A673 (cell line): ENCODE data around the gene MYRFL. TPM values are rescaled to one million over a fixed set of nuclear protein-coding genes. Genes with fewer than 3 reads are reported as not detected.

ENCODE experiments used
- BruUV-seq: library from RNA; stranded (reverse); fragments of 400-500 nt; replicated peaks from 2 replicates; lab custom pipeline; 2021; lab: Mats Ljungman, UMichigan
- CTCF ChIA-PET: fragments of 300-600 bp; sonication (Branson Sonifier 250); formaldehyde crosslinking; loops from one replicate; lab custom pipeline; 2022; ENCODE audit warnings: antibody characterized with exemption; lab: Charles Lee
- POLR2A ChIA-PET: fragments of 300-600 bp; sonication (Branson Sonifier 250); formaldehyde crosslinking; loops from one replicate; lab custom pipeline; 2022; ENCODE audit warnings: antibody characterized with exemption; ENCODE audit not compliant: low non-redundant PET; lab: Charles Lee
- DNase-seq: peaks from one replicate; pipeline ENCODE4 v3.0.0-alpha.2; 2015; ENCODE audit warnings: low spot score
- H3K27ac ChIP-seq: fragments of 200-600 bp; sonication (generic); 2 replicates; pipeline ENCODE4 v1.5.1; 2016; ENCODE audit warnings: mixed run types, low read depth, mild to moderate bottlenecking, mixed read lengths, antibody characterized with exemption, low read length; ENCODE audit not compliant: poor library complexity, severe bottlenecking
- H3K27me3 ChIP-seq: fragments of 200-600 bp; sonication (generic); replicated peaks from 2 replicates; pipeline ENCODE4 v1.6.1; 2017; ENCODE audit warnings: mixed run types, low read depth, mild to moderate bottlenecking, mixed read lengths, antibody characterized with exemption, low read length; ENCODE audit not compliant: insufficient read depth, poor library complexity
- H3K36me3 ChIP-seq: fragments of 200-600 bp; sonication (generic); 2 replicates; pipeline ENCODE4 v1.6.1; 2016; ENCODE audit warnings: mixed run types, mild to moderate bottlenecking, mixed read lengths, antibody characterized with exemption, low read length; ENCODE audit not compliant: insufficient read depth, poor library complexity, severe bottlenecking
- H3K4me1 ChIP-seq: fragments of 200-600 bp; sonication (generic); 2 replicates; pipeline ENCODE4 v1.6.1; 2017; ENCODE audit warnings: mixed run types, mild to moderate bottlenecking, mixed read lengths, antibody characterized with exemption, low read length; ENCODE audit not compliant: insufficient read depth, poor library complexity, severe bottlenecking
- H3K4me3 ChIP-seq: fragments of 200-600 bp; sonication (generic); 2 replicates; pipeline ENCODE4 v1.5.1; 2016; ENCODE audit warnings: low read depth, mixed run types, mild to moderate bottlenecking, mixed read lengths, low read length; ENCODE audit not compliant: poor library complexity, severe bottlenecking
- H3K9me3 ChIP-seq: fragments of 200-600 bp; sonication (generic); 2 replicates; pipeline ENCODE4 v1.6.1; 2016; ENCODE audit warnings: mixed run types, low read depth, mild to moderate bottlenecking, mixed read lengths, antibody characterized with exemption, low read length; ENCODE audit not compliant: poor library complexity, severe bottlenecking
- CTCF ChIP-seq: fragments of 300-800, 200-600 bp; sonication (generic); conservative IDR thresholded peaks from 2 replicates; pipeline ENCODE4 v1.5.1; 2017; ENCODE audit warnings: low read depth, mild to moderate bottlenecking, antibody characterized with exemption, low read length, moderate library complexity, mixed read lengths
- EZH2 ChIP-seq: fragments of 200-600 bp; sonication (generic); IDR thresholded peaks from 2 replicates; pipeline ENCODE4 v1.6.1; 2017; ENCODE audit warnings: borderline replicate concordance, low read depth, mild to moderate bottlenecking, mixed read lengths, antibody characterized with exemption, low read length; ENCODE audit not compliant: poor library complexity, severe bottlenecking
- intact Hi-C: fragments of 100-400 bp; cut with micrococcal nuclease; formaldehyde crosslinking; loops from one replicate; pipeline ENCODE4 v1.10.0; 2022; ENCODE audit not compliant: unreplicated experiment
- total RNA-seq: library from RNA; stranded (reverse); gene quantifications from 2 replicates; pipeline ENCODE4 v1.2.3, GENCODE V29; 2021

Gene MYRFL
- total RNA-seq, 1 experiment from 2014 or later = not detected

DNA sequence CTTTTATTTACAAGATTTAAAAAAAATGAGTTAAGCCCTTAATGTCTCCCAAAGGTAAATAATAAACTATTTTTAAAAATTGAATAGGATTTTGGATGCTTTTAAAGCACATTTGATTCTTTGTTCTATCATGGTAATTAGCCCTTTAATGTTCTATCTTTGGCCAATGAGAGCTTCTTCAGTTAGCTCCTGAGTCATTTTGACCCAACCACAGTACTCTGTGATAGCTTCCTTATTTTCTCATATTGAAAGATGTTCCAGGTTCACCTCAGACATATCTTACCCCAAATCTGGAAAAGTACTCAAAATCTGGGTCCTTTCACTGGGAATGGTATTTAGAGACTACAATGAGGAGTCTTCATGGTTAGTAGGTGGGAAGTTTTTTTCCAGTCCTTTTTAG is 98.0 kb downstream of the MYRFL start:
- CTCF ChIA-PET = no interaction called here
- Histone ChIP-seq H3K9me3 (no peaks in the 10 kb centered on the region), H3K4me3 (no peak overlapping the region), H3K27ac (no peak overlapping the region), H3K36me3 (no peaks in the 10 kb centered on the region), H3K27me3 (peaks cover 4% of the 10 kb centered on the region), H3K4me1 (no peaks in the 10 kb centered on the region)
- BruUV-seq = no TSS peak
- intact Hi-C loops = no loop called here
- POLR2A ChIA-PET = no interaction called here
- TF ChIP-seq CTCF = no peak
- no peak for TF ChIP-seq EZH2
- no peak for DNase-seq

- no TSS peak for BruUV-seq
- H3K36me3 ChIP-seq = no peaks in the 10 kb centered on the region
- DNase-seq = no peak
- peaks cover 4% of the 10 kb centered on the region for H3K27me3 ChIP-seq
- H3K4me1 ChIP-seq = no peaks in the 10 kb centered on the region
- no peak for TF ChIP-seq CTCF
- TF ChIP-seq EZH2 = no peak
- POLR2A ChIA-PET = no interaction called here
- intact Hi-C loops = no loop called here
- H3K27ac ChIP-seq = no peak overlapping the region
- H3K4me3 ChIP-seq = no peak overlapping the region
- CTCF ChIA-PET = no interaction called here
- no peaks in the 10 kb centered on the region for H3K9me3 ChIP-seq
Measured at GRCh38 chr12:69925291-69925690, 100.3 kb downstream of the MYRFL start.

DNA sequence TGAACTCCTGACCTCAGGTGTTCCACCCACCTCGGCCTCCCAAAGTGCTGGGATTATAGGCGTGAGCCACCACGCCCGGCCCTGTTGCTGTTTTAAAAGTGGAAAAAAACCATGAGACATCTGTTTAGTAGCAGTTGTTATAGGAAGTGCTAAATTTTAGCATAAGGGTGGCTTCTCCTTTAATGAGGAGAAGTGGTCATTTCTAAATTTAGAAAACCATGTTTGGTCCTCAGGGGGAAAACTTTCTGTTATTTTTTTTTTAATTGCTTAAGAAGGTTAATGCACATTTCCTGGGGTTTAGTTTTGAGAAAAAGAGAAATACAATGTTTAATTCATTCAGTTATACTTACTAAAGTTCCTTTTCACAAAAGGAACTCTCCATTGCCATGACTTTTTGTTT is 102.1 kb downstream of the MYRFL start:
- no peak overlapping the region for H3K4me3 ChIP-seq
- CTCF ChIA-PET = no interaction called here

More for the DNA sequence above, 102.1 kb downstream of the MYRFL start:
- Histone ChIP-seq H3K4me1 (no peaks in the 10 kb centered on the region), H3K9me3 (no peaks in the 10 kb centered on the region), H3K27me3 (peaks cover 4% of the 10 kb centered on the region), H3K36me3 (no peaks in the 10 kb centered on the region), H3K27ac (no peak overlapping the region)
- TF ChIP-seq EZH2 (no peak), CTCF (no peak)
- intact Hi-C loops = no loop called here
- BruUV-seq = no TSS peak
- no peak for DNase-seq
- POLR2A ChIA-PET = no interaction called here
